GM19438 (cell line): ENCODE measurements around the gene SEMA3D.

ENCODE experiments used
- ATAC-seq: cut with Tn5 transposase; IDR thresholded peaks from one replicate; pipeline ENCODE4 v1.9.1; 2021; ENCODE audit warnings: low read depth; ENCODE audit not compliant: unreplicated experiment

Gene SEMA3D

DNA sequence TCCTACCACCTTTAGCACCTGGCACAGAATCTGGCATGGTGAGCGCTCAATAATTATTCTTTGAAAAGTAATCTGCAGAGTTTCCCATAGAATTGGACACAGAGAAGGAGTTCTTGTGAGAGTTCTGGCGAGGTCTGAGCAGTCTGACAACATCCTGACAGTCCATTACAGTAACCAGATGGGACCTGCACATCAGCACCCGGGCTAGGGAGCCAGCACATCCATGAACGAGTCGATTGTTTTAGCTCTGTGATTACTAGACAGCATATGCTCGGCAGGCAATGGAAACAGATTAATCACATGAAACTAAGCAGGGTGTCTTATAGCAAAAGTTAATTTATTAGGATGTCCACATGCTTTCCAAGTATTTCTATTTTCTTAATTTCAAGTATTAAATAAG is 96.7 kb downstream of the SEMA3D start:
- no peak for ATAC-seq

DNA sequence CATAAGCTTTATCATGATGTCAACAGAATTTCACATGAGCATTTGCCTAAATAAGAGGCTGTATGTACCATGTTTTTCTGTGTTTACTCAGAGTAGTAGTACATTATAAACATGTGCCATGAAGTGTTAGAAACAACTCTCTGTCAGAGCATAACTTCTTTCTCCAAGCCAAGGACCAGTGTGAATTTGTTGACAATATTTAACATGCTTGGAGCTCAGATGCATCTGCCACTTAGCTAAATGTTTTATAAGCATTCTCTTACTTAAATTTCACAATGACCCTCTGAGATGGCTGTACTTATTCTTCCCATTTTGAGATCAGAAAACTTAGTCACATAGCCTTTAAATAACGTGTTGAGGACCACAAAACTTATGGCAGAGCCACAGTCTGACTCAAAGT is 105.0 kb downstream of the SEMA3D start:
- ATAC-seq: no peak

DNA sequence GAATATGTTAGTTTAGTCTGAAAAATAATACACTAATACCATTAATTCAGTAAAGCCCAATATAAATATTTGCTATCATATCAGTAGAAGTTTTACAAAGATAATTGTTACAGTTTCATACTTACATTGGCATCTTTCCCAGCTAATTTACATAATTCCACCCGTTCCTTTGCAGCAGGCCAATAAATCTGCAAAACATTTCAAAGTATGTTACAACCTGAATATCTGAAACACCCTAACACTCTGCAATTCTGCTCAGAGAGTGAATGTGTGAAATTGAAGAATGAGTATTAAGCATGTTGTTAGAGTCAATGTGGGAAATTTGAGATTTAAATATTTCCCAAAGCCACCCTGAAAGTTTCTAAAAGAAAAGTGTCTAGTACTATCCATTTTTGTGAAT is 105.5 kb downstream of the SEMA3D start:
- ATAC-seq: no peak

DNA sequence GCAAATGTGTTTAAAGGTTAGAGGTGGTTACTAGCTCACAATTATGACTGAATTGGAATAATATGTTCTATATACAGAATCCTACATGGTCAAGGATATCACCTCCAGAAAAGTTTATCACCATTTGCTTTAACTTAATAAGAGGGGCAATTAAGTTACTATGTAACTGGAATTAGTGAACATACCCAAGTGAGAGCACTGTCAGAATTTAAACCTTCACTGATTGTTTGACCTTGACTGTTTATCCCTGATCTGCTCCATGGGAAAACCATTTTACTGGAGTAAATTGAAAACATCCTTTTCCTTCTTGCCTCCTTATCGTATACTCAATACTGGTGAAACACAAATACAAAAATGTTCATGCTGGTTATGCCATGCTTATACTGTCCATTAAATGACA is 107.4 kb downstream of the SEMA3D start:
- no peak for ATAC-seq

DNA sequence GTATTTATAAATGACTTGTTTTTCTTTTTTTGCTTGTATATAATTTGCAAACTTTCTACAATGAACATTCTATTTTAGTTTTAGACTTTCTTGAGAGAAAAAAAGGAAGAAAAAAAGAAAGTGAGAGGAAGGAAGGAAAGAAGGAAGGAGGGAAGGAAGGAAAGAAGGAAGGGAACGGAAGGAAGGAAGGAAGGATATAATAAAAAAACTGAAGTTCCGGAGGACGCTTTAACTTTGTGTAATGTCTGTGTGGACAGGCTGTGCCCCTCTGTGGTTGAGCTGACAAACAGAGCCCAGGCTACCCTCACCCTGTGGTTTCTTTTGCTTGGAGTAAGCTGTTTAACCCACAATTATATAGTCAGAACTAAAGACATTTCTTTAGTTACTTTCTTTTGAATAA is 108.7 kb downstream of the SEMA3D start:
- no peak for ATAC-seq

DNA sequence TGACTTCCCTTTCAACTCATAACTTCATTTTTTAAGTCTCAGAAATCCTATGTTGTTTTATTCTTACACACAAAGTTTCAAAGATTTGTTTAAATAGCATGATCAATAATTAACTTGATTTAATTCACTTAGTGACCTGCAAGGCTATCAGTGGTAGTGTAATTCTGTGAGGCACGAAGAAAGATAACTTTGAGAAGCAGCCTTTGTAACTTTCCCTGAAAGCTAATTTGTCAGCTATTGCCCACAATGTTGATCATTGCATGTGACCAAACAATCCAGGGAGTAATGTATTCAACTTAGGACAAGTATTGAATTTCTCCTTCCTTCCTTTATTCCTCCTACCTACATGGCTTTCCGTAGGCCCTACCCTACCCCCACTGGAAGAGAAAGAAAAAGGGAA is 111.0 kb downstream of the SEMA3D start:
- ATAC-seq: no peak

DNA sequence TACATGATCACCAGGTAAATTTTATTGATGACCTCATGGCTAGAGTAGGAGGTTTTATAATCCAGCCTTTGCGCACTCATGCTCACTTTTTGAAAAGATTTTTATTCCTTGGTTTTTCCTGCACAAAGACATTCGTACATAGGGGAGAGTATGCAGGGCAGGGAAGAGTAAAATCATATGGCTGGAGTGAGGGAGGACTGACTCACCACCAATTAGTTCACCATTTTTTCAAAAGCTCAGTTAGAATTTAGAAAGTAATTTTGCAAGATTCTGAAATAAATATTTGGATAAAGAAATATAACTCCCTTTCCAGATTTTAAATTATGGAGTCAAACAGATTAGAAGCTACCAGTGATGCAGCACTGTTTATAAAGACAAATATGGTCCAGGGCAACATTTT is 111.9 kb downstream of the SEMA3D start:
- no peak for ATAC-seq

DNA sequence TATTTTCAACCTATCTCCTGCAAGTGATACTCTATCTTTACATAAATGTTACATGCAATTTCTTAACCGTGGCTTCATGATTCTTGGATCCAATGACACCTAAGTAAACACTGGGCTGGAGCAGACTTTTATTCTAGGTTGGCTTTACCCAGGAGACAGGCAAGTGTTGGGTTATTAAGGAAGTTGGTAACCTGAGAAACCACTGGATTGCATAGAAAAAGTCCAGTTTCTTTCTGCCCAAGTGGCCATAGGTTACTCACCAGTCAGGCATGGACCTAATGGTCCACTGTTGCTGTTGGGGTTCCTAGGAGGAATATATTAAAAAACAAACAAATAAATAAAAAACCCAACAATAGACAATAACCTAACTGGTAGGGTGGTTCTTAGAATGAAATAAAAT is 112.8 kb downstream of the SEMA3D start:
- ATAC-seq: no peak

DNA sequence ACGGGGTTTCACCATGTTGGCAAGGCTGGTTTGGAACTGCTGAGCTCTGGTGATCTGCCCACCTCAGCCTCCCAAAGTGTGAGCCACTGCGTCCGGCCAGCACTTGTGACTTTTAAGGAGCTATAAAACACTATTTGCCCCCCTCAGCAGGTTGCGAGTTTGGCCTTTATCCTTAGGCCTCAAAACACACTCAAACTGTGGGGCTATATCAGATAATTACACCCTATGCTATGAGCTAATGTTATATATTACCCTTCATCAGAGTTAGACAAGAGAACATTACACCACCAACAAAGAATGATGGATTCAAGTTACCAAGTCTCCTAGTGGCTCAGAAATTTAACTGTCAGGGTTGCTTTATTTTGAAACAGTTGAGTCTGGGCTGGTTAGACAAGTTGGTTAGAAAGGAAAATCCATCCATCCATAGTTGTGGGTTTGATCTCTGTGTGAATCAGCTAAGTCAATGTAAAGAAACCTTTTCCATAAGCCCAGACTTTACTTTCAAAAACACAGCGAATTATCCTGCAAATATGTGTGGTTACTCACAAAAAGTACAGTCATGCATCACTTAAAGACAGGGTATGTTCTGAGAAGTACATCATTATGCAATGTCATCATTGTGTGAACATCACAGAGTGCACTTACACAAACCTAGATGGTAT is 115.8 kb downstream of the SEMA3D start:
- ATAC-seq: no peak

DNA sequence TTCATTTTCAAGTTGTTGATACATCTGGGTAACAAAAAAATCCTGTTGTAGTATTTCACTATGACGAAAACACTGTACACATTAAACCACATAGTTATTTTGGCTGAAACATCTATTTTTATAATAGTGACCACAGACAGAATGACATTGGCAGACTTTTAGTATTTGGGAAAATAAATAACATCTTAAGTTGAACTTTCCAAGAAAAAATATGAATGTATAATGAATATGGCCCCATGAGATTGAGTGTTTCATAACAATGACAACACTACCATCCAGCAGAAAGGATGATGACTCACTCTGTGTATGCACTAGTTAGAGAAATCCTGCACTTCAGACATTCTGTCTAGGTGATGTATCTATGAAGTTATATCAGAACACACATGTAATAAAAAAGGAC is 118.1 kb downstream of the SEMA3D start:
- ATAC-seq: no peak

DNA sequence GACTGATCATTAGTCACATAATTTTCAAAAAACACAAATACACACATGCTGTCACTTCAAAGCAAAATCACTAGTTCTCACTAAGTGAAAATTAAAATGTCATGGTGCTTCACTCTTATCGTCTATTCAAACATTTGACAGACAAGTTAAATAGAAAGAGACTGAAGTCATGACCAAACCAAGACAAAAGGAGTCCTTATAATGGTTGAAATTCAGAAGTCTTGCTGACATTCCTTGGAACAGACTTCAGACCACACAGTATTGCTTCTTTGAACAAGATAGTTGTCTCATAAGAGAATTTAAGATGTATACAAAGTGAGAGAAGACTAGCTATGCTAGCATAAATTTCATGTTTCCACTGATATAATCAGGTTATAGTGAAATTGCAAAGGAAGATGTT is 119.5 kb downstream of the SEMA3D start:
- ATAC-seq: no peak

DNA sequence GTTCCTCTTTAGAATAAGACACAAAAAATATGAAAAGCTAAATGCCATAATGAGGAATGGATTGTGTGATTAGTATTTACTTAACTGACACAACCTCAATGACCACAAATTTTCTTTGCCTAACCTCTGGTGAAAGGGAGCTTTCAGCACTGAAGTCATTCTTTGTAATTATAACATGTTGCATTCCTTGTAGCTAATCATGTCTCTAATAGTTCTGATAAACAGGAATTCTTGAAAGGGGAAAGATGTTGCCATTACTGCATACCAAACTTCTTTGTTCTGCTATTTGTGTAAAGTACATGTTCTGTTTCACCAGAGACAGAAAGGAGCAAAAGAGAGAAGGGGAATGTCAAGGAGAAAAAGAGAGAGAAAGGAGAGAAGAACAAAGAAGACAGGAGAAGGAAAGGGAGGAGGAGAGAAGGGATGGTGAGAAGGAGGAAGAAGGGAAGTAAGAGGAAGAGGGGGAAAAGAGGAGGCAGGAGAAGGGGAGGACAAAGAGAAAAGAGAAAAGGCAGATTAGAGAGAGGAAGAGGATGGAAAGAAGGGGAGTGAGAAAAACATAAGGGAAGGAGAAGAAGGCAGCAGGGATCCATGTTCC is 120.9 kb downstream of the SEMA3D start:
- ATAC-seq: no peak

DNA sequence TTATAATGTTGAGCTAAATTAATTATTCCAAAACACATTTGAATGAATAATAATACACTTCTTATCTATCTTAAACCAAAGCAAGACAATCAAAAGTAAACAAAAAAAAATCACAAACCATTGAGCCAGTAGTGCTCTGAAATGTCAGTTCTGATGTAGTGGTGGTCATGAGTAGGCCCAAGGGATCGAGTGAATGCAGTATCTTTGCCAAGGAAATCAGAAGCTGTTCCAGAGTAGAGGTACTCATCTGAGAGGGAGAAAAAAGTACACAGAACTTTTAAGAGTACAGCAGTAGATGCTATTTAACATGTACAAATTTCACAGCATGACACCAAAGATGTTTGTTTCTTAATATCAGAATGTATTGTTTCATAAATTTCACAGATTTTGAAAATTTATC is 121.5 kb downstream of the SEMA3D start:
- no peak for ATAC-seq

DNA sequence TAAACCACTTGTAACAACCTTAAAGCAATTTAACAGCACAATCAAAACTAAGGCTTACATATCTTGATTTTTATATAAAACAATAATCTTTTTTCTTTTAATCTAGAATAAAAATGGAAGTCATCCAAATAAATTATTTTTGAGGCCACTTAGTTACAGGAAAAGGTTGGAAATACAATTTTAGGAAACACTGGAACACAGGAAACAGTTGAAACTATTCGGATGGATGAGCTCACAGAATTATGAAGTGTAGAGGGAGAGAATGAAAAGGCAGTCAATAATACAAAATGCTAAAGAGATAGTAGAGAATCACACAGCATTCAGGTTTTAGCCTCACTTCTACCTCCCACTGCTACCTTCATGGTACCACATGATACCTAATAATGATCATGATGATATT is 124.2 kb downstream of the SEMA3D start:
- ATAC-seq: no peak

DNA sequence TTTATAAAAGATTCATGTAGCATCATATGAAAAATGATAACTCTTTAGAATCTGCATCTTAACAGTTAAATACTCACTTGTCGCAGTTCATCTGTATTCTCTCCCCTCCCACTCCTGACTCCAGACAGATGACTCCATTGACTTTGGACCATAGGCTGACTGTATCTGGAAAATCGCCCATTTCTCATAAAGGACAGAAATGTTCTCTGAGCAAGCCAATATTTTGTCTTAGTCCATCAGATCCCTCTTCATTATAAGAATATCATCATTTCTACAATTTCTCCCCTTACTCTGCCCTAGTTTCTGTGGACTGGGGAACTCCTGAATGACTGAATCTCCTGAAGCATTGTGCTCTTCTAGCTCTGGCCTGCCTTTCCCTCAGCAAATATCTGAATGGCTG is 125.4 kb downstream of the SEMA3D start:
- no peak for ATAC-seq

DNA sequence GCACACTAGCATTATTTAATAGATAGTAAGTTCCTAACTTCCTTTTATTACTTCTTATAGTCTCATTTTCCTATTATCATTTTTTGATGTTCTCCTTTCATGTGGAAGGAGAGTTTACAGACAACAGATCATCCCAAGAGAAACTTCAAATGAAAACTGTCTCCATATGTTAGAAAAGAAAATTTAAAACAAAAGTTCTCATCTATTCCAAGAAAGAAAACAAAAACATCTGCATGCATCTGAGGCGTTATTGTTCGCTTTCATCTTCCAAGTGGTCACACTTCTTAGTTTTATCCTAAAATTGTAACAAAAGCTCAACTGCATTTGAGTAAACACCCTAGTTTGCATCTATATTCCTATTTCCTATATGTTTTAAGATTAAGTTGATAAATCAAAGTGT is 126.2 kb downstream of the SEMA3D start:
- ATAC-seq: no peak

DNA sequence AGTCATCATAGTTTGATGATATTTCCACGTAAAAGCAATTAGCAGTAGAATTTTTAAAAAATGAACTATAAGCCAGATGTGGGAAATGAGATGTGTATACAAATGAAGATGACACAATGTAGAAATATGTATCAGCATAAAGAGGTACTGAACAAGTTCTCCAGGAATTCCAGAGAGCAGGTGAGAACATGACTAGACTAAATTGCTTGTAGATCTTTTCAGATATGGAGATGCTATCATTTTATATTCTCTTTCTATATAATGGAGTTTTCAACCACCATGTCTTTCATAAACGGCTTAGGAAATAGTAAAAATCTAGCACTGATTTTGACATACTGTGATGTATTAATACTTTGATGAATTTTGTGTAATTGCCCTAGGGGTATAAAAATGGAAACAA is 130.9 kb downstream of the SEMA3D start:
- ATAC-seq: no peak

DNA sequence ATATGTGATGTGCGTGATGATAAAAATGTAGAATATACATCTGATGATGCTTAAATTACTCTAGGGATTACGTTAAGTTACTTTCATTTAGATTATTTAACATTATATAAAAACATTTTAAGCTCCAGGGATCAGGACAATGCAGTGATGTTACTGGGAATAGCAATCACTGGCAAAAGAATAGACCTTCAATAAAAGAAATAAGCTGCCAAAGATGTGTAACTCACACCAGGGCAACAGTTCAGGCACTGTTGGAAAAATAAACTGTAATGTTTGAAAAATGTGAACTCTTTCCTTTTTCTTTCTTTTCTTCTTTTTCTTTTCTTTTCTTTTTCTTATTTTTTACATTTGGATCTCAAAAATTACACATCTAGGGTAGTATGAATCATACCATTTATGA is 131.7 kb downstream of the SEMA3D start:
- ATAC-seq: no peak

DNA sequence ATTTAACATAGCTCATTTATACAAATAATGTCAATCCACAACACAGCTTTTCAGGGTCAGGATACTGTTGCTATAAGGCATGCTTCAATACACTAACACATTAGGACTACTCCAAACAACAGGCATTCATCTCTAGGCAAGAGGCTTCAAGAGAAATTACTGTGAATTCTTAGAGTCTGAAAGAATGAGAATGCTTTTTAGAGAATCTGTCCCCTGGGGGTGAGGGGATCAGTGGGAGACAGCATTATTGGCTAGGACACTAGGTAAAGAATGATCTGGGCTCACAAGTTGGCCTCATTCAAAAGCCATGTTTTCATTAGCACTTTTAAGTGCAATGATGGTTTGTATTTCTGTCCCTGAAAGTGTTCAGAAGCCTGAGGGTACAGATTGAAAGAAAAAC is 132.6 kb downstream of the SEMA3D start:
- ATAC-seq: no peak

DNA sequence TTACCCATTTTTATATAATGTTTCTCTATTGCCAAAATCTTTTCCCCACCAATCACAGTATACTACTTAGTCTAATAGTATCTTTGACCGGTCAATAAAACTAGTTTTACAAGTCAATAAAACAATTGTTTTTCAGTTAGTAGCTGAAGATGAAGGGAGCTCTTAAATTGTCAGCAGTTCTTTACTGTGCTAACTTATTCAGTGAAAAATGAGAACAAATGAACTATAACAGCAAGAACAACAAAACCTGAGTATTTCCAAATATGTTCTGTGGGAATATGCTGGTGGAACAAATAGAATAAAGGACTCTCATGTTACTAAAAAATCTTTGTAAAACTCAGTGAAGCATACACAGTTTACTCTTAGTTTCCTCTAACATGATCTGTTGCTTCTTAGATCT is 134.0 kb downstream of the SEMA3D start:
- no peak for ATAC-seq

DNA sequence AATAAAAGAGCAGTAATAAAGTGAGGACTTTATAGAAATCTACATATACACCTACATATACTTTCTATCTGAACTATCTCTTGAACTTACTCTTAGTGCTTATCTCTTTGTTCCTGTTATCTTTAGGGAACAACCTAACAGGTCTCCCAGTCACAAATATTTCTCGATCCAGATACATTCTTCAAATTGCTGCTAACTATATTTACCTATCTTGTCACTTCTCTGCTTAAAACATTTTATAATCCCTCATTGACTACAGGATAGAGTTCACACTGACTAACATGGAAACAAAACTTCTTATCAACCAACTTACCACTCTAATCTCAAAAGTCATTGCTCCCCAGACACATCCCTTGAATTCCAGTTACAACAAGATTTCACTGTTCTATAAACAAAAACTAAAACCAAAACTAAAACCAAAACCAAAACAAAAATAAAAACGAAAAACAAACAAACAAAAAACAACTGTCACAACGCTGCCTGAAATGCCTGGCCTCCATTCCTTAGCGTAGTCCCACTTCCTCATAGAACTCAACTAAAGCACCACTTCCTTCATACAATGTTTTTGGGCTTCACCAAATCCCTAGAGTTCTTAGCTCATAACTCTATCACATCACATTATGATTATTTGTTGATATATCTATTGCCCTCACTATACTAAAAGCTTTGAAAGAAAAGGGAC is 134.7 kb downstream of the SEMA3D start:
- no peak for ATAC-seq

DNA sequence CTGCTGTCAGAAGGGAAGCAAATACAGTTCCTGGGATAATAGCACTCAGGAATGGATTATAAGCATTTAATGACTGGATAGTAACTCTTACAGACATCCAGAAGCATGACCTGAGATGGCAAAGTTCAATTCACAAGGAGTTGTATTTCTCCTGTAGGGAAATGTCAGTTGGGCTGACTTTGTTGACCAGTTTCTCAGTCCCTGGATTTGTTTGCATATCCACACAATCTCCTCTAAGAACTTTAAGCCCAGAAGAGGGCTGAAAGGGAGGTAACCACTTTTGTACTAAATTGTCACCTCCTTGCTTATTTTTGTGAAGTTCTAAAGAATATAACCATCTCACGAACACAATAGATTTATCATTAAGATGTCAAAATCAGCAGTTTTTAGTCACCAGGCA is 140.3 kb downstream of the SEMA3D start:
- ATAC-seq: no peak
